K562 (cell line): ENCODE data around the gene ERCC2. TPM values are rescaled to one million over a fixed set of nuclear protein-coding genes. Genes with fewer than 3 reads are reported as not detected.

ENCODE experiments used
- FOXM1 ChIP-seq, 2 experiments: fragments of 450-650 bp in 1 of 2; sonication (generic) in 1 of 2; formaldehyde crosslinking in 1 of 2; IDR thresholded peaks; 2 replicates each; pipeline versions ENCODE4 v1.6.1 to v1.9.0; 2017 to 2022; ENCODE audit warnings: low read depth in 2 of 2, mild to moderate bottlenecking in 2 of 2, missing genetic modification reagents in 1 of 2, moderate library complexity in 1 of 2
- PRDM10 ChIP-seq: fragments of 450-650 bp; IDR thresholded peaks from 2 replicates; pipeline ENCODE4 v1.6.1; 2018; ENCODE audit not compliant: partially characterized antibody
- STAT5A ChIP-seq: IDR thresholded peaks from 2 replicates; pipeline ENCODE4 v1.6.1; 2012; ENCODE audit warnings: low read length, inconsistent platforms, borderline replicate concordance
- ZFP36 ChIP-seq: fragments of 150-350 bp; IDR thresholded peaks from 2 replicates; pipeline ENCODE4 v1.6.1; 2018; ENCODE audit warnings: low read length, low read depth; ENCODE audit not compliant: partially characterized antibody
- ZNF318 ChIP-seq, 2 experiments: fragments of 450-650 bp; IDR thresholded peaks; 2 replicates each; pipeline ENCODE4 v1.6.1; 2016; ENCODE audit warnings: mild to moderate bottlenecking in 2 of 2, borderline replicate concordance in 1 of 2, low read depth in 1 of 2, moderate library complexity in 1 of 2
- polyA plus RNA-seq, 8 experiments: library from polyadenylated mRNA; depleted of rRNA in 4 of 8; stranded (reverse) in 5 of 8; unstranded in 3 of 8; fragments of >200 nt; fragmentation: Nextera tagmentation in 2 of 8; fragmentation: Illumina TruSeq in 1 of 8; extraction: Ambion mirVana in 2 of 8; extraction: Trizol in 1 of 8; gene quantifications; 2 replicates each; pipeline versions ENCODE4 v1.2.1 to v1.2.3, GENCODE V29; 2011 to 2014; ENCODE audit warnings: inconsistent platforms in 1 of 8, missing spikeins in 1 of 8
- total RNA-seq, 7 experiments: library from RNA; depleted of rRNA in 6 of 7; stranded (reverse); fragments of >200 nt in 6 of 7; fragmentation: Illumina TruSeq in 2 of 7; extraction: Trizol in 2 of 7; gene quantifications; 2 replicates each; pipeline versions ENCODE4 v1.2.1 to v1.2.3, GENCODE V29; 2011 to 2021; ENCODE audit warnings: low replicate concordance in 1 of 7

ERCC2 gene
- total and polyA plus RNA-seq, 9 of the 15 experiments (the other 6 are each of a cell fraction or from before 2014, with no cell fraction given): 2.2 to 55.9 (median 23.4) TPM

GRCh38 chr19:45403781-45404556 is 33.6 kb upstream of the ERCC2 start (continued):
- TF ChIP-seq ZNF318 (IDR thresholded peaks at IDR 0.05; ENCODE audit: borderline replicate concordance in 1 of 2, low read depth in 1 of 2): no peak
- TF ChIP-seq STAT5A: no peak
- TF ChIP-seq PRDM10: peak; percentile 38
- no peak for TF ChIP-seq ZFP36
- peak; percentile 53; the same call in 1 of the 2 replicates for TF ChIP-seq FOXM1 (IDR thresholded peaks at IDR 0.05; ENCODE audit: low read depth)
- TF ChIP-seq FOXM1 (CRISPR knock-in tag; IDR thresholded peaks at IDR 0.05; ENCODE audit: low read depth): no peak
